CD14-positive monocyte (primary cell): ENCODE results near the gene FAIM2. TPM values are rescaled to one million over a fixed set of nuclear protein-coding genes. Genes with fewer than 3 reads are reported as not detected.

ENCODE experiments used
- DNase-seq, 3 donors: peaks; one replicate each; pipeline ENCODE4 v3.0.0-alpha.2; 2011 to 2022
- H2AFZ ChIP-seq: 2 replicates; pipeline ENCODE4 v1.6.0; 2012; ENCODE audit warnings: mild to moderate bottlenecking, low read depth, low read length, inconsistent platforms; ENCODE audit not compliant: insufficient read depth, poor library complexity, severe bottlenecking
- H3K27ac ChIP-seq, 2 donors: 1 replicate in 1 of 2; 2 replicates in 1 of 2; pipeline ENCODE4 v1.5.1; 2012 to 2013; ENCODE audit warnings: low read length in 2 of 2, control low read depth in 1 of 2, inconsistent platforms in 1 of 2, low read depth in 1 of 2, mild to moderate bottlenecking in 1 of 2
- H3K27me3 ChIP-seq, 2 donors: one replicate each; pipeline versions ENCODE4 v1.6.0 to v1.6.1; 2011 to 2013; ENCODE audit warnings: low read length in 2 of 2; ENCODE audit not compliant: control insufficient read depth in 2 of 2, insufficient read depth in 2 of 2
- H3K36me3 ChIP-seq, 2 donors: replicated peaks in 1 of 2; 1 replicate in 1 of 2; 2 replicates in 1 of 2; pipeline versions ENCODE4 v1.5.1 to v1.6.1; 2012 to 2013; ENCODE audit warnings: low read length in 2 of 2, control low read depth in 1 of 2, inconsistent platforms in 1 of 2, mild to moderate bottlenecking in 1 of 2; ENCODE audit not compliant: insufficient read depth in 2 of 2, control insufficient read depth in 1 of 2
- H3K4me1 ChIP-seq, 2 donors: 1 replicate in 1 of 2; 2 replicates in 1 of 2; pipeline versions ENCODE4 v1.5.1 to v1.6.1; 2012 to 2013; ENCODE audit warnings: low read length in 2 of 2, control low read depth in 1 of 2, inconsistent platforms in 1 of 2, mild to moderate bottlenecking in 1 of 2, moderate library complexity in 1 of 2; ENCODE audit not compliant: insufficient read depth in 2 of 2, control insufficient read depth in 1 of 2
- H3K4me2 ChIP-seq: replicated peaks from 2 replicates; pipeline ENCODE3; 2012; ENCODE audit warnings: low read length, moderate library complexity, mild to moderate bottlenecking; ENCODE audit not compliant: poor library complexity, severe bottlenecking; ENCODE audit errors: extremely low read depth
- H3K4me3 ChIP-seq, 3 experiments: fragments of 200-600 bp in 1 of 3; sonication (generic) in 1 of 3; replicated peaks in 1 of 3; 1 replicate in 2 of 3; 2 replicates in 1 of 3; pipeline ENCODE4 v1.5.1; 2011 to 2013; ENCODE audit warnings: low read length in 3 of 3, mild to moderate bottlenecking in 3 of 3, control low read depth in 2 of 3, low read depth in 2 of 3, inconsistent platforms in 1 of 3, moderate library complexity in 1 of 3
- H3K79me2 ChIP-seq: 2 replicates; pipeline ENCODE4 v1.6.0; 2012; ENCODE audit warnings: mild to moderate bottlenecking, control low read depth, inconsistent platforms, low read length, moderate library complexity; ENCODE audit not compliant: insufficient read depth
- H3K9ac ChIP-seq: 2 replicates; pipeline ENCODE4 v1.6.0; 2017; ENCODE audit warnings: low read length, mild to moderate bottlenecking; ENCODE audit not compliant: insufficient read depth, poor library complexity, severe bottlenecking
- H3K9me3 ChIP-seq, 2 donors: replicated peaks in 1 of 2; 1 replicate in 1 of 2; 2 replicates in 1 of 2; pipeline versions ENCODE4 v1.5.1 to v1.6.1; 2012 to 2013; ENCODE audit warnings: low read length in 2 of 2, control low read depth in 1 of 2; ENCODE audit not compliant: control insufficient read depth in 1 of 2, insufficient read depth in 1 of 2
- H4K20me1 ChIP-seq: 2 replicates; pipeline ENCODE4 v1.6.0; 2012; ENCODE audit warnings: mild to moderate bottlenecking, low read length, control low read depth, moderate library complexity; ENCODE audit not compliant: insufficient read depth
- H3K27ac Mint-ChIP-seq, 7 donors: one replicate each; pipeline ENCODE4 v1.8.0; 2020; ENCODE audit warnings: mild to moderate bottlenecking in 7 of 7, mixed read lengths in 7 of 7, moderate library complexity in 6 of 7, inconsistent platforms in 2 of 7
- H3K27me3 Mint-ChIP-seq, 3 donors: one replicate each; pipeline ENCODE4 v1.8.0; 2021 to 2022; ENCODE audit warnings: low read depth in 3 of 3, mild to moderate bottlenecking in 3 of 3, mixed read lengths in 3 of 3, moderate library complexity in 3 of 3, inconsistent platforms in 1 of 3
- H3K36me3 Mint-ChIP-seq, 2 donors: one replicate each; pipeline ENCODE4 v1.8.0; 2020; ENCODE audit warnings: mixed read lengths in 2 of 2, inconsistent platforms in 1 of 2, mild to moderate bottlenecking in 1 of 2
- H3K4me1 Mint-ChIP-seq: one replicate; pipeline ENCODE4 v1.8.0; 2020; ENCODE audit warnings: mild to moderate bottlenecking, mixed read lengths
- H3K4me3 Mint-ChIP-seq, 2 donors: one replicate each; pipeline ENCODE4 v1.8.0; 2020; ENCODE audit warnings: mild to moderate bottlenecking in 2 of 2, mixed read lengths in 2 of 2, moderate library complexity in 1 of 2
- H3K9me3 Mint-ChIP-seq, 7 donors: one replicate each; pipeline ENCODE4 v1.8.0; 2020 to 2022; ENCODE audit warnings: mixed read lengths in 7 of 7, mild to moderate bottlenecking in 6 of 7, moderate library complexity in 6 of 7, inconsistent platforms in 2 of 7
- WGBS: methylation state at CpG from one replicate; pipeline ENCODE4 v1.1.5; 2013; ENCODE audit warnings: missing lambda C conversion rate; ENCODE audit not compliant: insufficient coverage; 5-methylcytosine and 5-hydroxymethylcytosine counted together
- intact Hi-C, 2 donors: fragments of 100-400 bp; cut with micrococcal nuclease; formaldehyde crosslinking; loops; one replicate each; pipeline versions ENCODE4 v1.15.0 to v1.15.1; 2023
- polyA plus RNA-seq, 3 donors: library from polyadenylated mRNA; depleted of rRNA in 1 of 3; unstranded in 2 of 3; stranded (reverse) in 1 of 3; fragments of 300-500 nt in 2 of 3; fragments of >200 nt in 1 of 3; fragmentation: Illumina TruSeq in 2 of 3; gene quantifications; 1 replicate in 2 of 3; 2 replicates in 1 of 3; pipeline ENCODE4 v1.2.3, GENCODE V29; 2012 to 2021
- TF ChIP-seq, protein P1 (sequence below): fragments of 200-600 bp; IDR thresholded peaks from one replicate; pipeline ENCODE4 v1.8.0; 2022; ENCODE audit warnings: antibody characterized with exemption, mild to moderate bottlenecking

Gene FAIM2
- polyA plus RNA-seq, 3 donors: not detected

DNA sequence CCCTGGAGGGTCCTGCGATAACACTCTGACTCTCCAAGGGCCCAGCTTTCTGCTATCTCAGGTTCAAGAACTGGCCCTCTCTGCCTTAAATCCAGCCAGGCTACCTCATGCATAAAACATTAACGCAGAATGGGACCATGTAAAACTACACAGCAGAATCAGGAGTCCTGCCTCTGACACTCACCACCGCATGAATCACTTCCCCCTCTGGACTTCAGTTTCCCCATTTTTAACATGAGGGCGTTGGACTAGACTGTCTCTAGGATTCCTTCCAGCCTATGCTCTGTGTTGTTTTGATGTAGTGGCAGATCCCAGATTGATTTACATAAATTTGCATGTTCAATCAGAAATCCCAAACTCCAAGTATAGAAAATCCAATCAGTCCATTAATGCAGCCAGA, 78.8 kb downstream of the FAIM2 start:
- H3K27me3 Mint-ChIP-seq: peaks cover 0 to 2% (median 2%) of the 10 kb centered on the region in 3 donors
- peaks cover 39% of the 10 kb centered on the region for H4K20me1 ChIP-seq

DNA sequence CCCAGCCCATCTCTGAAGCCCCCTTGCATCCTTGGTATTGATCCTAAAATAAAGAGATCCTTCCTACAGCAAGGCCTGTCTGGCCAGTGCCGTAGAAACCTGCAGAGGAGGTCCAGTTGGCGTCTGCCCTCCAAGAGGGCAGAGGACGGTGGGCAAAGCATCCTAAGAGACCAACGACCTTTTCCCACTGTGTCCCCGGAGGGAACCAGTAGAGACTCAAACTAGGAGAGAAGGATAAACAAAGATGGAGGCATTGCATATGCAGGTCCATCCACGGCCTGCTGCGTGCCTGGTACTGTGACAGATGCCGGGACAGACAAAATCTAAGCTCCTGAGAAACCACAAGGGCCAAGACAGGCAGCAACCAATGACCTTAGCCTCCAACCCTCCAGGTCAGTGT, 79.3 kb downstream of the FAIM2 start:
- H3K4me1 ChIP-seq: peaks cover 79 to 88% of the 10 kb centered on the region in 2 donors
- H3K27ac Mint-ChIP-seq: peak overlapping the region; percentile 97 to 100 (median 100)
- peak overlapping the region; percentile 98 for H3K4me2 ChIP-seq
- no peaks in the 10 kb centered on the region for H3K9me3 Mint-ChIP-seq
- no peak overlapping the region for H2AFZ ChIP-seq
- H3K4me3 Mint-ChIP-seq: peak overlapping the region; percentile 39 to 93
- no peaks in the 10 kb centered on the region for H3K27me3 ChIP-seq
- peaks cover 81% of the 10 kb centered on the region for H3K4me1 Mint-ChIP-seq
- H3K9me3 ChIP-seq: no peaks in the 10 kb centered on the region
- no peak for DNase-seq
- H3K36me3 ChIP-seq: peaks cover 2 to 12% of the 10 kb centered on the region in 2 donors
- intact Hi-C loops: no loop called here
- peaks cover 26% of the 10 kb centered on the region for H3K79me2 ChIP-seq
- WGBS: 93% methylated on average over 7 of the region's 8 CpGs
- H3K27ac ChIP-seq: peak overlapping the region; percentile 92 to 100
- peaks cover 39% of the 10 kb centered on the region for H4K20me1 ChIP-seq
- H3K4me3 ChIP-seq: peak overlapping the region in 1 of 3 experiments; percentile 95
- H3K27me3 Mint-ChIP-seq: peaks cover 0 to 2% (median 2%) of the 10 kb centered on the region in 3 donors
- TF ChIP-seq, protein P1, sequence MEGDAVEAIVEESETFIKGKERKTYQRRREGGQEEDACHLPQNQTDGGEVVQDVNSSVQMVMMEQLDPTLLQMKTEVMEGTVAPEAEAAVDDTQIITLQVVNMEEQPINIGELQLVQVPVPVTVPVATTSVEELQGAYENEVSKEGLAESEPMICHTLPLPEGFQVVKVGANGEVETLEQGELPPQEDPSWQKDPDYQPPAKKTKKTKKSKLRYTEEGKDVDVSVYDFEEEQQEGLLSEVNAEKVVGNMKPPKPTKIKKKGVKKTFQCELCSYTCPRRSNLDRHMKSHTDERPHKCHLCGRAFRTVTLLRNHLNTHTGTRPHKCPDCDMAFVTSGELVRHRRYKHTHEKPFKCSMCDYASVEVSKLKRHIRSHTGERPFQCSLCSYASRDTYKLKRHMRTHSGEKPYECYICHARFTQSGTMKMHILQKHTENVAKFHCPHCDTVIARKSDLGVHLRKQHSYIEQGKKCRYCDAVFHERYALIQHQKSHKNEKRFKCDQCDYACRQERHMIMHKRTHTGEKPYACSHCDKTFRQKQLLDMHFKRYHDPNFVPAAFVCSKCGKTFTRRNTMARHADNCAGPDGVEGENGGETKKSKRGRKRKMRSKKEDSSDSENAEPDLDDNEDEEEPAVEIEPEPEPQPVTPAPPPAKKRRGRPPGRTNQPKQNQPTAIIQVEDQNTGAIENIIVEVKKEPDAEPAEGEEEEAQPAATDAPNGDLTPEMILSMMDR: no peak
- H3K9ac ChIP-seq: peak overlapping the region; percentile 88
- peaks cover 9 to 27% of the 10 kb centered on the region in 2 donors for H3K36me3 Mint-ChIP-seq

More for the DNA sequence above, 78.8 kb downstream of the FAIM2 start:
- Histone ChIP-seq H3K9ac (peak overlapping the region; percentile 88), H2AFZ (no peak overlapping the region), H3K9me3 (no peaks in the 10 kb centered on the region), H3K79me2 (peaks cover 26% of the 10 kb centered on the region), H3K4me3 (peak overlapping the region; percentile 9 to 95 (median 34)), H3K4me2 (peak overlapping the region; percentile 98), H3K27me3 (no peaks in the 10 kb centered on the region), H3K36me3 (peaks cover 2 to 12% of the 10 kb centered on the region in 2 donors), H3K27ac (peak overlapping the region; percentile 92 to 100), H3K4me1 (peaks cover 76 to 86% of the 10 kb centered on the region in 2 donors)
- intact Hi-C loops: no loop called here
- Mint-ChIP-seq H3K4me1 (peaks cover 77% of the 10 kb centered on the region), H3K9me3 (no peaks in the 10 kb centered on the region), H3K36me3 (peaks cover 9 to 22% of the 10 kb centered on the region in 2 donors), H3K27ac (peak overlapping the region; percentile 97 to 100 (median 100)), H3K4me3 (peak overlapping the region; percentile 83 to 93)
- TF ChIP-seq, protein P1: no peak
- DNase-seq: peak; percentile 90 to 93 (median 92)
- WGBS: 41% methylated on average over 2 of the region's 4 CpGs
